Prostate gland (tissue), 1 donor: ENCODE results near the gene TRAF3.

ENCODE experiments used
- POLR2A ChIP-seq: fragments of 450-650 bp; IDR thresholded peaks from one replicate; pipeline ENCODE4 v1.6.1; 2016; ENCODE audit warnings: antibody characterized with exemption, mild to moderate bottlenecking
- POLR2AphosphoS5 ChIP-seq: sonication (generic); formaldehyde crosslinking; IDR thresholded peaks from one replicate; pipeline ENCODE4 v1.6.1; 2017; ENCODE audit warnings: antibody characterized with exemption

DNA sequence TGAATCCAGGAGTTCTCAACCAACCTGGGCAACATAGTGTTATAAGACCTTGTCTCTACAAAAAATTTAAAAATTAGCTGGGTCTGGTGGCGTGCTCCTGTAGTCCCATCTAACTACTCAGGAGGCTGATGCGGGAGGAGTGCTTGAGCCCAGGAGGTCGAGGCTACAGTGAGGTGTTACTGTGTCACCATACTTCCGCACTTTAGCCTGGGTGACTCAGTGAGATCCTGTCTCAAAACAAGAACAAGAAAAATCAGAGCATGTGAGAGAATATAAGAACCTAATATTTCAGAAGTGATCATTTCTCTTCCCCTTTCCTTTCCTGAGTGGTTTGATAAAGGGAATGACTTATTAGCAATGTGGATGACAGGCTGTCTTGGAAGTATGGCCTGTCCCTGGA is 9.5 kb downstream of the TRAF3 start:
- TF ChIP-seq POLR2A (no peak), POLR2AphosphoS5 (no peak)
